Fibroblast of villous mesenchyme (primary cell): ENCODE measurements around the gene MOG. TPM values are rescaled to one million over a fixed set of nuclear protein-coding genes. Genes with fewer than 3 reads are reported as not detected.

Source experiments
- DNase-seq: peaks from one replicate; pipeline ENCODE4 v3.0.0-alpha.2; 2010; ENCODE audit warnings: low read depth
- H3K4me3 ChIP-seq: 2 replicates; pipeline ENCODE4 v1.5.1; 2011; ENCODE audit warnings: low read depth, mild to moderate bottlenecking, low read length
- total RNA-seq: library from RNA; depleted of rRNA; stranded (reverse); fragments of >200 nt; gene quantifications from 2 replicates; pipeline ENCODE4 v1.2.3, GENCODE V29; 2012
- TF ChIP-seq, protein P1 (sequence below): IDR thresholded peaks from 2 replicates; pipeline ENCODE4 v1.5.1; 2012; ENCODE audit warnings: low read depth, mild to moderate bottlenecking, low read length; ENCODE audit not compliant: insufficient read depth

Gene MOG
- total RNA-seq, 1 donor, result not detected

DNA sequence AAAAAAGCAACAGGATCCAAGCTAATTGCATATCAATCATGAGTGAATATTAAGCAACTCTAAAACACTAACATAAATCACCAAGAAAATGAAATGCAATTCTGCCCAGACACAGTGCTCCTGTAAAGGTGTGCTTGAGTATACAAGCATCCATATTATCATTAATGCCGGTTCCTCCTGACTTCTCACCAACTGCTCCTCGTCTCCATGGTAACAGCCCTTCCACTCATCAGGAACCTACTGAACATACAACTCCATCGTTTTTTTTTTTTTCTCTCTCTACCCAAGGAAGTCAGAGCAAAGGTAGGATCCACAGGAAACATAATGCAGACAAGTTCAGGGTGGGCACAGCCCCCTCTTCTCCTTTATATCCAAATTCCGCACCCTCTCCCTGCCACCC lies 36.3 kb upstream of the MOG start:
- no peak for DNase-seq
- H3K4me3 ChIP-seq, result no peak overlapping the region
- TF ChIP-seq, protein P1, sequence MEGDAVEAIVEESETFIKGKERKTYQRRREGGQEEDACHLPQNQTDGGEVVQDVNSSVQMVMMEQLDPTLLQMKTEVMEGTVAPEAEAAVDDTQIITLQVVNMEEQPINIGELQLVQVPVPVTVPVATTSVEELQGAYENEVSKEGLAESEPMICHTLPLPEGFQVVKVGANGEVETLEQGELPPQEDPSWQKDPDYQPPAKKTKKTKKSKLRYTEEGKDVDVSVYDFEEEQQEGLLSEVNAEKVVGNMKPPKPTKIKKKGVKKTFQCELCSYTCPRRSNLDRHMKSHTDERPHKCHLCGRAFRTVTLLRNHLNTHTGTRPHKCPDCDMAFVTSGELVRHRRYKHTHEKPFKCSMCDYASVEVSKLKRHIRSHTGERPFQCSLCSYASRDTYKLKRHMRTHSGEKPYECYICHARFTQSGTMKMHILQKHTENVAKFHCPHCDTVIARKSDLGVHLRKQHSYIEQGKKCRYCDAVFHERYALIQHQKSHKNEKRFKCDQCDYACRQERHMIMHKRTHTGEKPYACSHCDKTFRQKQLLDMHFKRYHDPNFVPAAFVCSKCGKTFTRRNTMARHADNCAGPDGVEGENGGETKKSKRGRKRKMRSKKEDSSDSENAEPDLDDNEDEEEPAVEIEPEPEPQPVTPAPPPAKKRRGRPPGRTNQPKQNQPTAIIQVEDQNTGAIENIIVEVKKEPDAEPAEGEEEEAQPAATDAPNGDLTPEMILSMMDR, result no peak

DNA sequence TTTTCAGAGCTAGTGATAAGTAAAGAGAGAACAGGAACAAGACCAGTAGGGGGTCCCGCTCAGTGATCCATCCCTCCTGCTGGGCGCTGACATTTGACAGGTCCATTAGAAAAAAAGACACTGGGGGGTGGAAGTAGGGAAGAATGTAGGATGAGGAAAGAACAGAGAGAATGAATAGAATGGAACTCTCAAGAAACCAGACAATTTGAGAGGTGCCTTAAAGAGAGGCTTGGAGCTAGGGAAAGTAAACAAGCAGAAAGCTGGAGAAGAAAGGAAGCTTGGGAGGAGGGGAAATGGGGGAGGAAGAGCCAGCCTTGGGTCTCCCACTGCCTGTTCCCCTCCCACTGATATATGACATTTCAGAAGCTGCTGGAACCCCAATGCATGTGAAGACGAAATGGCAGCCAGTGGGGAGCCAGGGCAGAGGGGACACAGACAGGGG lies 32.4 kb upstream of the MOG start:
- TF ChIP-seq, protein P1, result no peak
- no peak for DNase-seq
- no peak overlapping the region for H3K4me3 ChIP-seq

DNA sequence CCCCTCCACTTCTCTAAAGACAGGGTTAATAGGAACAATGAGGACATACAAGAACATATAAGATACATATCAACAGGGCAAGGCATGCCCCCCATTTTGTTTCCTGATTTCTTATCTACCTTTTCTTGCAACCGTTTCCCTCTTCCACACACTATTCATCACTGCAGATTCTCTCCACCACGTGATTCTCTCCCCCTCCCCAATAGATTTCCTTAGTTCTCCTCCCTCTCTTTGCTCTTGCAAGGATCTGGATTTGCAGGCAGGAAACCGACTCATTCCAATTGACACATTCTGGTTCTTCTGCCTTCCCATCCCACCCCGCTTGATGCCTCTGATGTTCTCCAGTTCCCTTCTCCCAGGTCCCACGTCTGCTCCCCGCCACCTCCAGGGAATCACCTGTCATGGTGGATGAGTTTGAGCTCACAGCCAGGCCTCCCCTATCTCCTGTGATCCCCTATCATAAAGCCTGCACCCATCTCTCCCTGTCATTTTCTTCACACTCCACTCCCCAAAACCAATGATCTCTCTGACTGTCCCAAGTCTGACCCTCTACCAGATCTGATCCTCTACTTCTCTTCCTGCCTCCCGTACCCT lies 31.5 kb upstream of the MOG start:
- H3K4me3 ChIP-seq, result no peak overlapping the region
- DNase-seq, result no peak
- TF ChIP-seq, protein P1, result no peak

DNA sequence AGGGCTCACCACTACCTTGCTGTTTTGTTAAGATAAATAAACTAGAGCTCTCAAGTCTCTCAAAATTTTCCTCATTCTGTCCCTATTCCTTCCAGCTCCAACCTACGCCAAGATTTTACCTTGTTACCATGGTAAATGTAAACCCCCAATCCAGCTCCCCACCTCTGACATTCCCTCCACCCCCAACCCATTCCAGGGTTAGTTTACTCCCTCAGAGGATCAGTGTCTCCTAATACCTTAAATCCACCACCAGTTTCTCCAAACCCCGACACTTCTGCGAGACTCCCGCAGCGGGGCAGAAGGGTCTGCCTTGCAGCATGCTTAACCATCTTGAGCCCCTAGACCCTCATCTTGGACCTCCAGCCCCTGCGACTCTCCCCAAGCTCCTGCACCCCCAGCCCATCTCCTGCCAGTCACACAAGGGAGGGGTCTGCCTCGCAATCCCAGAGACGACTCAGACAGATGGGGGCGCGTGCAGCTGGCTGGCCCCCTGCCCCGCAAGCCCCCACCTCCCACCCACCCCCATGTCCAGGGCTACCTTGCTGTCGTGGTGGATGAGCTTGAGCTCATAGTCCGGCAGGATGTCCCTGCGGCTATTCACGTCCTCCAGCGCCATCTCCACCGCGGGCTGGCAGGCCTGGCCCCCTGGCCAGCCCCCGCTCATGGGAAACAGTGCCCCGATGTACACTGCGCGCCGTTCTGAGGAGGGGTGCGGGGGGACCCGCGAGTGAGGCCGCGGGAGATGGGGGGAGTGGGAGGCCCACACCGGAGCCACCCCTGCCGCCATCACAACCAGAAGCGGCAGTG lies 29.7 kb upstream of the MOG start:
- DNase-seq, result no peak
- TF ChIP-seq, protein P1, result no peak
- peak overlapping the region; percentile 80 for H3K4me3 ChIP-seq

DNA sequence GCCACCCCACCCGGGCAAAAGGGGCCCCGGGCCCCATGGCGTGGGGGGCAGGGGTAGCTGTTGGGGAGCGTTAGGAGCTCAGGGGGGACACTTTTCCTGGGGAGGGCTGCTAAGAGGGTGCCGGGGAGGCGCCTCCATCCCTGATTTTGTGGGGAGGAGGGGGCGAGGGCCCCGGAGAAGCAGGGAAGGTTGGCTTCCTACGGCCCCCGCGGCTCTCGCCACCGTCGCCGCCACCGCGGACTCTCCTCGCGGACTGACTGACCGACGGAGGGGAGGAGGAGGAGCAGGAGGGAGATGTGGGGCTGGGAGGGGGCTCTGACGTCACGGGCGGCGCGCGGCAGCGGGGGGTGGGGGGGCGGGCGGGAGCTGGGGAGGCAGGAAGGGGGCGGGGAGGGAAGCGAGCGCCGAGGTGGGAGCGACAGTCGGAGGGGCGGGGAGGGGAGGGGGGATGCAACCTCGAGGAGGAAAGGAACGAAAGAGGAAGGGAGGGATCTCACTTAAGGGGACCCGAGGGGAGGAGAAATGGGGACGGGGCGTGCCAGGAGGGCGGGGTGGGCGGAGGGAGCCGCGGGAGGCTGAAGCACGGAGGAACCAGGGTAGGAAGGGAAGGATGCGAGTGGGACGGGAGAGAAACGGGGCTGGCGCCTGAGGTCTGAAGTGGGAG lies 29.0 kb upstream of the MOG start:
- peak overlapping the region; percentile 80 for H3K4me3 ChIP-seq
- peak; percentile 87 for DNase-seq
- TF ChIP-seq, protein P1, result no peak

DNA sequence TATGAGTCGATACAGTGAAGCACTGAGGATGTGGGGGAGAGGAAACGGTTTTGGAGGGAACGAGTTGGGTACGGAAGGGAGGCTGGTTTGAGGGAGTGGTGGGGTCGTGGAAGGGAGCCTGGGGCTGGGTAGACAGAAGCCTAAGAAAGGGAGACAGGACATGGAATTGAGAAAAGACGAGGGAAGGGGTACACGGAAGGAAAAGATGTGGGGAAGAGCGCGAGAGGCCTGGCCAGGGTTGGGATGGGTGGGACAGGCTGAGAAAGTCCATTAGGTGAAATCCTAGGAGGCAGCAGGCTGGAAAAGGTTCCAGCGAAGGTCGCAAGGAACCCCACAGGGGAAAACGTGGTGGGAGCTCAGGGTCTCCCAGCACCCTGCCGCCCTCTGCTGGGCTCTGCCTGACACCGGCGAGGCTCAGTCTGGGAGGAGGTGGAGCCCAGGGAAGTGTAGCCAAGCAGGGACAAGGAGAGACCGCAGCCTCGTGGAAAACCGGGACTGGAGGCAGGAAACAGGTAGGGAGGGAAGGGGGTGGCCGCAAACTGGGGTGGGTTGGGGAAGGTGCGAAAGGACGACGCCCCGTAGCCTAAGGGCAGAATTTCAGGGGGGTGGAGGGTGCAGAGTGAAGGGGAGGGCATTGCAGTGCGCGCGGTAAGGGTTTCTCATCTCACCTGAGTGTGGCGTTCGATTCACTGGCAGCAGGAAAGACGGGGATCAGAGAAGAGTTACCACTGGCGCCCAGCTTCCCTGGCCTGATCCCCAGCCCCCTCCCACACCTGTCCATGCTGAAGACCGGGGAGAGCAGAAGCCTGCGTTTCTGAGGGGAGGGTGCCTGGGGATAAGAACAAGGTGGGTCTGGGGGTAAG lies 28.2 kb upstream of the MOG start:
- peak overlapping the region; percentile 80 for H3K4me3 ChIP-seq
- TF ChIP-seq, protein P1, result peak; percentile 54
- peak; percentile 71 for DNase-seq
